H9 (cell line): Measurements from ENCODE around the gene RBFOX1. TPM values are rescaled to one million over a fixed set of nuclear protein-coding genes. Genes with fewer than 3 reads are reported as not detected.

ENCODE experiments used
- DNase-seq: peaks from one replicate; pipeline ENCODE4 v3.0.0-alpha.2; 2017
- H2AFZ ChIP-seq: one replicate; pipeline ENCODE4 v1.6.1; 2013; ENCODE audit warnings: mild to moderate bottlenecking, low read length, control low read depth, moderate library complexity
- H2AK5ac ChIP-seq: 2 replicates; pipeline ENCODE4 v1.6.1; 2013; ENCODE audit warnings: low read length, control low read depth, mixed read lengths; ENCODE audit not compliant: insufficient read length
- H2BK120ac ChIP-seq: one replicate; pipeline ENCODE4 v1.6.1; 2013; ENCODE audit warnings: low read depth, mild to moderate bottlenecking, low read length, control low read depth, inconsistent platforms; ENCODE audit not compliant: poor library complexity, severe bottlenecking
- H2BK12ac ChIP-seq: 2 replicates; pipeline ENCODE4 v1.6.1; 2013; ENCODE audit warnings: low read length, control low read depth, mixed read lengths, low read depth; ENCODE audit not compliant: insufficient read length
- H2BK15ac ChIP-seq: 2 replicates; pipeline ENCODE4 v1.6.1; 2013; ENCODE audit warnings: low read depth, low read length, control low read depth
- H2BK20ac ChIP-seq: one replicate; pipeline ENCODE4 v1.6.1; 2013; ENCODE audit warnings: low read depth, mild to moderate bottlenecking, low read length, control low read depth, inconsistent platforms; ENCODE audit not compliant: poor library complexity, severe bottlenecking
- H2BK5ac ChIP-seq: 2 replicates; pipeline ENCODE4 v1.6.1; 2013; ENCODE audit warnings: low read length, control low read depth, mixed read lengths; ENCODE audit not compliant: insufficient read length
- H3K14ac ChIP-seq: 2 replicates; pipeline ENCODE4 v1.6.1; 2013; ENCODE audit warnings: low read length, control low read depth; ENCODE audit not compliant: insufficient read depth
- H3K18ac ChIP-seq: 2 replicates; pipeline ENCODE4 v1.6.1; 2013; ENCODE audit warnings: low read depth, mild to moderate bottlenecking, mixed read lengths, low read length, control low read depth; ENCODE audit not compliant: insufficient read length
- H3K23ac ChIP-seq: 2 replicates; pipeline ENCODE4 v1.6.1; 2013; ENCODE audit warnings: low read length, control low read depth, mixed read lengths, low read depth; ENCODE audit not compliant: insufficient read length
- H3K23me2 ChIP-seq: 2 replicates; pipeline ENCODE4 v1.6.1; 2013; ENCODE audit warnings: low read depth, mild to moderate bottlenecking, mixed read lengths, low read length, control low read depth; ENCODE audit not compliant: insufficient read length, poor library complexity, severe bottlenecking
- H3K27ac ChIP-seq: 2 replicates; pipeline ENCODE4 v1.5.1; 2013; ENCODE audit warnings: low read length, control low read depth, mixed read lengths, low read depth; ENCODE audit not compliant: insufficient read length
- H3K27me3 ChIP-seq: 2 replicates; pipeline ENCODE4 v1.6.1; 2013; ENCODE audit warnings: low read length, control low read depth, inconsistent platforms; ENCODE audit not compliant: insufficient read depth
- H3K4ac ChIP-seq: 2 replicates; pipeline ENCODE4 v1.6.1; 2013; ENCODE audit warnings: low read depth, mild to moderate bottlenecking, control low read depth, inconsistent platforms, low read length, moderate library complexity
- H3K4me1 ChIP-seq: 2 replicates; pipeline ENCODE4 v1.6.1; 2013; ENCODE audit warnings: low read length, control low read depth, inconsistent platforms; ENCODE audit not compliant: insufficient read depth
- H3K4me2 ChIP-seq: 2 replicates; pipeline ENCODE4 v1.6.1; 2013; ENCODE audit warnings: low read length, control low read depth, mixed read lengths; ENCODE audit not compliant: insufficient read length, insufficient read depth
- H3K56ac ChIP-seq: 2 replicates; pipeline ENCODE4 v1.6.1; 2013; ENCODE audit warnings: low read depth, mild to moderate bottlenecking, mixed read lengths, low read length, control low read depth; ENCODE audit not compliant: insufficient read length
- H3K79me1 ChIP-seq: 2 replicates; pipeline ENCODE4 v1.6.1; 2013; ENCODE audit warnings: low read depth, mild to moderate bottlenecking, moderate library complexity, low read length, control low read depth, inconsistent platforms; ENCODE audit not compliant: insufficient read depth, poor library complexity, severe bottlenecking
- H3K79me2 ChIP-seq: 2 replicates; pipeline ENCODE4 v1.6.1; 2013; ENCODE audit warnings: low read length, control low read depth, inconsistent platforms; ENCODE audit not compliant: insufficient read depth
- H3K9ac ChIP-seq: 2 replicates; pipeline ENCODE4 v1.6.1; 2013; ENCODE audit warnings: low read length, control low read depth, mixed read lengths; ENCODE audit not compliant: insufficient read length; ENCODE audit errors: extremely low read depth
- H3K9me3 ChIP-seq: one replicate; pipeline ENCODE4 v1.6.1; 2013; ENCODE audit warnings: low read depth, low read length, inconsistent platforms; ENCODE audit not compliant: control insufficient read depth
- H3T11ph ChIP-seq: one replicate; pipeline ENCODE4 v1.6.1; 2013; ENCODE audit warnings: mild to moderate bottlenecking, low read length, control low read depth, inconsistent platforms
- H4K20me1 ChIP-seq: one replicate; pipeline ENCODE4 v1.6.1; 2013; ENCODE audit not compliant: control insufficient read depth, insufficient read length, insufficient read depth
- H4K5ac ChIP-seq: 2 replicates; pipeline ENCODE4 v1.6.1; 2013; ENCODE audit warnings: low read depth, mild to moderate bottlenecking, mixed read lengths, low read length, control low read depth; ENCODE audit not compliant: insufficient read length
- H4K8ac ChIP-seq: replicated peaks from 2 replicates; pipeline ENCODE4 v1.6.1; 2013; ENCODE audit warnings: low read length, control low read depth, mixed read lengths, low read depth; ENCODE audit not compliant: insufficient read length
- H4K91ac ChIP-seq: 2 replicates; pipeline ENCODE4 v1.6.1; 2013; ENCODE audit warnings: low read depth, mild to moderate bottlenecking, moderate library complexity, mixed read lengths, low read length, control low read depth; ENCODE audit not compliant: insufficient read length
- H3K27ac Mint-ChIP-seq, 3 experiments: 2 replicates in 2 of 3; 3 replicates in 1 of 3; pipeline ENCODE4 v1.8.0; 2020 to 2021; ENCODE audit warnings: mixed read lengths in 3 of 3, mild to moderate bottlenecking in 1 of 3, moderate library complexity in 1 of 3
- H3K27me3 Mint-ChIP-seq: 2 replicates; pipeline ENCODE4 v1.8.0; 2021; ENCODE audit warnings: low read depth, mild to moderate bottlenecking, moderate library complexity, mixed read lengths
- H3K36me3 Mint-ChIP-seq, 3 experiments: 2 replicates in 2 of 3; 3 replicates in 1 of 3; pipeline ENCODE4 v1.8.0; 2020 to 2021; ENCODE audit warnings: low read depth in 3 of 3, mixed read lengths in 3 of 3; ENCODE audit not compliant: insufficient read depth in 1 of 3
- H3K4me1 Mint-ChIP-seq, 2 experiments: 2 replicates each; pipeline ENCODE4 v1.8.0; 2020; ENCODE audit warnings: mixed read lengths in 2 of 2
- H3K4me3 Mint-ChIP-seq, 2 experiments: 2 replicates in 1 of 2; 3 replicates in 1 of 2; pipeline ENCODE4 v1.8.0; 2020 to 2021; ENCODE audit warnings: mild to moderate bottlenecking in 2 of 2, mixed read lengths in 2 of 2, moderate library complexity in 1 of 2
- H3K9me3 Mint-ChIP-seq, 2 experiments: 2 replicates in 1 of 2; 3 replicates in 1 of 2; pipeline ENCODE4 v1.8.0; 2020; ENCODE audit warnings: mild to moderate bottlenecking in 2 of 2, mixed read lengths in 2 of 2, moderate library complexity in 1 of 2
- CTCF ChIP-seq: fragments of 200-600 bp; sonication (generic); conservative IDR thresholded peaks from 3 replicates; pipeline ENCODE4 v1.8.0; 2021; ENCODE audit warnings: antibody characterized with exemption, mild to moderate bottlenecking
- WGBS: extraction: QIAGEN DNeasy Blood & Tissue Kit; methylation state at CpG from one replicate; pipeline ENCODE4 v1.1.7; 2013; ENCODE audit warnings: missing lambda C conversion rate, low lambda C conversion rate, mixed read lengths; ENCODE audit not compliant: insufficient read length; ENCODE audit errors: extremely low coverage; 5-methylcytosine and 5-hydroxymethylcytosine counted together
- total RNA-seq: library from RNA; stranded (reverse); gene quantifications from 2 replicates; pipeline ENCODE4 v1.2.1, GENCODE V29; 2021

The RBFOX1 gene
- total RNA-seq, 1 experiment from 2014 or later, result 2.0 TPM

- Histone ChIP-seq H3K27ac (no peak overlapping the region), H4K20me1 (no peaks in the 10 kb centered on the region), H2BK12ac (no peak overlapping the region), H3K79me2 (no peaks in the 10 kb centered on the region), H3K9ac (no peak overlapping the region), H3K18ac (no peak overlapping the region), H3K4me1 (no peaks in the 10 kb centered on the region; the same call in 1 of the 2 replicates), H3K9me3 (no peaks in the 10 kb centered on the region), H4K5ac (no peak overlapping the region), H3K4ac (no peak overlapping the region), H3K14ac (no peak overlapping the region), H2BK120ac (no peak overlapping the region), H3K27me3 (no peaks in the 10 kb centered on the region), H2BK15ac (no peak overlapping the region), H2AFZ (no peak overlapping the region), H2BK5ac (no peak overlapping the region), H2BK20ac (no peak overlapping the region), H3K79me1 (no peaks in the 10 kb centered on the region), H3T11ph (no peak overlapping the region), H3K4me2 (no peak overlapping the region), H4K91ac (no peak overlapping the region), H3K56ac (no peak overlapping the region), H2AK5ac (no peak overlapping the region), H3K23me2 (no peaks in the 10 kb centered on the region), H3K23ac (no peak overlapping the region), H4K8ac (no peak overlapping the region)
- TF ChIP-seq CTCF, result no peak
- H3K27ac Mint-ChIP-seq, result no peak overlapping the region
- H3K4me1 Mint-ChIP-seq, result peaks cover 13 to 23% of the 10 kb centered on the region in 2 experiments
- no CpG with 5 or more reads among the region's 3 CpGs for WGBS
- H3K4me3 Mint-ChIP-seq, result no peak overlapping the region
- H3K27me3 Mint-ChIP-seq, result peaks cover 2% of the 10 kb centered on the region; the same call in 1 of the 2 replicates
- H3K9me3 Mint-ChIP-seq, result peaks cover 0 to 5% of the 10 kb centered on the region in 2 experiments; a peak in 2 of 5 replicates
- DNase-seq, result no peak
- H3K36me3 Mint-ChIP-seq, result peaks cover 0 to 8% (median 3%) of the 10 kb centered on the region in 3 experiments; a peak in 2 of 7 replicates
These were observed 179.9 kb downstream of the RBFOX1 start for GRCh38 chr16:7512503-7512902.
